NT2/D1 (cell line): Measurements from ENCODE around the gene CTNND1.

Experiments used
- DNase-seq: peaks from one replicate; pipeline ENCODE4 v3.0.0-alpha.2; 2011; ENCODE audit warnings: low read depth, low spot score
- H3K27me3 ChIP-seq: 2 replicates; pipeline ENCODE4 v1.6.0; 2011; ENCODE audit warnings: mild to moderate bottlenecking; ENCODE audit not compliant: insufficient read length, insufficient read depth
- H3K36me3 ChIP-seq: 2 replicates; pipeline ENCODE4 v1.6.1; 2011; ENCODE audit warnings: mild to moderate bottlenecking, low read length, mixed read lengths; ENCODE audit not compliant: insufficient read depth, insufficient read length
- H3K4me1 ChIP-seq: 2 replicates; pipeline ENCODE4 v1.5.1; 2011; ENCODE audit not compliant: insufficient read depth, insufficient read length
- H3K4me3 ChIP-seq: 2 replicates; pipeline ENCODE4 v1.5.1; 2011; ENCODE audit warnings: low read depth; ENCODE audit not compliant: insufficient read length
- H3K9ac ChIP-seq: 2 replicates; pipeline ENCODE4 v1.6.0; 2011; ENCODE audit warnings: low read depth; ENCODE audit not compliant: insufficient read length
- H3K9me3 ChIP-seq: 2 replicates; pipeline ENCODE4 v1.5.1; 2011; ENCODE audit warnings: mild to moderate bottlenecking, low read length; ENCODE audit not compliant: insufficient read depth
- SUZ12 ChIP-seq: IDR thresholded peaks from 2 replicates; pipeline ENCODE4 v1.6.1; 2011; ENCODE audit not compliant: insufficient read length, insufficient read depth; ENCODE audit errors: extremely low read depth
- YY1 ChIP-seq: IDR thresholded peaks from 2 replicates; pipeline ENCODE4 v1.6.1; 2011; ENCODE audit not compliant: insufficient read length, insufficient read depth
- ZNF274 ChIP-seq: IDR thresholded peaks from 2 replicates; pipeline ENCODE4 v1.6.1; 2011; ENCODE audit warnings: mild to moderate bottlenecking, low read depth, low read length

CTNND1 gene

DNA sequence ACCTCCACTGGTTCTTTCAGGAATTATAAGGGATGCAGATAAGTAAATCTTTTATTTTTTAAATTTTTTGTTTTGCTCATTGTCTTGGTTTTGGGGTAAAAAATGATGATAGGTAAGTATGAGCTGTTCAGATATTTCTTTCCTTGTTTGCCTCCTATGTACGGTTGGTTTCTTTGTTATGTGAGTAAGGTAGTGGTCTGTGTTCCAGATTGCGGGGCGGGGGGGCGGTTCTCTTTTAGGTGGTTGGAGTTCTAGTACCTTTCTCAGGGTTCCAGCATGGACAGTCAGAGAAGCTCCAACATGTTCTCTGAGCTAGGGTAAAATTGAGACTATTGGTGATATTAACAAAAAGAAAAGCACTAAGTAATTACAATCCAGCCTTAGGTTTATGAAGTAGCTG, 2.4 kb downstream of the CTNND1 start:
- peak overlapping the region; percentile 60 for H3K4me3 ChIP-seq
- peaks cover 23% of the 10 kb centered on the region for H3K36me3 ChIP-seq
- H3K9ac ChIP-seq: peak overlapping the region; percentile 12
- H3K9me3 ChIP-seq: no peaks in the 10 kb centered on the region
- TF ChIP-seq YY1 (no peak), ZNF274 (no peak), SUZ12 (no peak)
- peaks cover 5% of the 10 kb centered on the region for H3K4me1 ChIP-seq
- no peak for DNase-seq
- H3K27me3 ChIP-seq: no peaks in the 10 kb centered on the region

DNA sequence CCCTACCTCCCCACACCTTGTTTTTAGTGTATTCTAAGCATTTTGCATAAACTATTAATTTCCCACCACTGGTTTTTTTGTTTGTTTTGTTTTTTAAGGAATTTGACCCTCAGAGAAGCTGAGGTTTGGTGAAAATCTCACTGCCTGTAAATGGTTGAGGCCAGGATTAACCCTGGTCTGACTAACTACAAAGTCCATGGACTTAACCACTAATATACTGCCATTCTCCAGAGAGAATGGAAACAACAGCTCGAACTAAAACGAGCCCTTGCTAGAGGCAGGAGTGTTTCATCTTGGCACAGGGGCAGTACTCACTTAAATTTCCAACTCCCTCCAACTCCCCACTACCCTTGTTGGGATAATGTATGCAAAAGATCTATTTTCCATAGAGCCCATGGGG, 3.0 kb downstream of the CTNND1 start:
- TF ChIP-seq YY1 (no peak), ZNF274 (no peak), SUZ12 (no peak)
- peak overlapping the region; percentile 60 for H3K4me3 ChIP-seq
- no peaks in the 10 kb centered on the region for H3K9me3 ChIP-seq
- no peak for DNase-seq
- H3K4me1 ChIP-seq: peaks cover 5% of the 10 kb centered on the region
- peaks cover 23% of the 10 kb centered on the region for H3K36me3 ChIP-seq
- no peaks in the 10 kb centered on the region for H3K27me3 ChIP-seq
- H3K9ac ChIP-seq: peak overlapping the region; percentile 12

DNA sequence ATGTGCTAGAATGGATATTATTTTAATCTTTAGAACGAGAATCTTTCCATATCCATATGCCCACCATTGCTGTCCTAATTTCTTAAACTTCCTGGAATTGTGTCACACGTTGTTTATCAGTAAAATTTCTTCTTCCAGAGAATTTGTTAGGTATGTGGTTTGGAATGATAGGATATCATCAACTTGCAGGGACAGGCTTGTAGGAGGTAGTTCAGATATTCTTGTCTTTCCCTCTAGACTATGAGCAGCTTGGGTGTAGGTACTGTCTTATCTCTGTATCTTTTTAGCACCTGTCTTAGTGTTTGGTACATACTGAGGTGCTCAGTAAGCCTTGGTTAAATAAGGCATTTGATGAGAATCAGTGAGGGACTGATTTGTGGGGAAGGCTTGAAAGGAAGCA, 3.4 kb downstream of the CTNND1 start:
- Histone ChIP-seq H3K9me3 (no peaks in the 10 kb centered on the region), H3K27me3 (no peaks in the 10 kb centered on the region), H3K9ac (no peak overlapping the region), H3K4me1 (peaks cover 5% of the 10 kb centered on the region), H3K4me3 (no peak overlapping the region), H3K36me3 (peaks cover 23% of the 10 kb centered on the region)
- no peak for TF ChIP-seq YY1
- TF ChIP-seq SUZ12: no peak
- no peak for TF ChIP-seq ZNF274
- DNase-seq: no peak

DNA sequence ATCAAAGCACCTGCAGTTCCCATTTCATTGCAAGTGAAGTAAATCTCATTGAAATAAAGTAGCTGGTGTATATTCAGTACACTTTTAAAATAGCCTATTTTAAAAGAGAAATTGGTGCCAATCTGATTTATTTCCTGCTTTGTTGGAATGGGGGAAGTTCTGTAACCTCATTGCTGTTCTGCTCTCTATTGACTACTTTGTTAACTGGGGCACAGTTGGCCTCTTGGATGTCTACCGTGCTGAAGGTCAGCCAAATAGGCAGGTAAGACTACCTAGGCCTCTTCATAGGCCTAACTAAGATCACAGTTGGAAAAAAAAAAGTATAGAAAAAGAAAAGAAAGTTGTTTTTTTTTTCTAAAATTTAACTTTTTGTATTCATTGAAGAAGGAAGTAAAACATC, 9.2 kb downstream of the CTNND1 start:
- no peak overlapping the region for H3K9ac ChIP-seq
- no peaks in the 10 kb centered on the region for H3K4me1 ChIP-seq
- TF ChIP-seq YY1 (no peak), SUZ12 (no peak), ZNF274 (no peak)
- no peaks in the 10 kb centered on the region for H3K9me3 ChIP-seq
- H3K27me3 ChIP-seq: no peaks in the 10 kb centered on the region
- peaks cover 27% of the 10 kb centered on the region for H3K36me3 ChIP-seq
- no peak overlapping the region for H3K4me3 ChIP-seq
- no peak for DNase-seq

DNA sequence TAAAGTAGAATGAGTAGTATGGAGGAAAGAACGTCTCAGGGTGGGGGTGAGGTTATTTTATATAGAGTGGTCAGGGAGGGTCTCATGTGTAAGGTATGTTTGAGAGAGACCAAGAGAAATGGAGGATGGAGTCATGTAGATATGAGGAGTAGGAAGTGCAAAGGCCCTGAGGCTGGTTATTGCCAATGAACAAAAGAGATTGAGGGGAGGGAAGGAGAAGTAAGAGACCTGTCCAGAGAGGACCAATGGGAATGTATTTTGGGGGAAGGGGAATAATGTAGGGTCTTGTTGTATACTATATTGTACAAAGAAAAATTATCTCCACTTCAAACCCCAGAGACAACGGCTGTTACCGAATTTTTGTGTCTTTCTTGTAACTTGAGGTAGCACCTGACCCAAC, 9.8 kb downstream of the CTNND1 start:
- DNase-seq: no peak
- Histone ChIP-seq H3K4me1 (no peaks in the 10 kb centered on the region), H3K36me3 (peaks cover 24% of the 10 kb centered on the region), H3K4me3 (no peak overlapping the region), H3K27me3 (no peaks in the 10 kb centered on the region), H3K9ac (no peak overlapping the region), H3K9me3 (no peaks in the 10 kb centered on the region)
- TF ChIP-seq ZNF274: no peak
- TF ChIP-seq SUZ12: no peak
- no peak for TF ChIP-seq YY1

DNA sequence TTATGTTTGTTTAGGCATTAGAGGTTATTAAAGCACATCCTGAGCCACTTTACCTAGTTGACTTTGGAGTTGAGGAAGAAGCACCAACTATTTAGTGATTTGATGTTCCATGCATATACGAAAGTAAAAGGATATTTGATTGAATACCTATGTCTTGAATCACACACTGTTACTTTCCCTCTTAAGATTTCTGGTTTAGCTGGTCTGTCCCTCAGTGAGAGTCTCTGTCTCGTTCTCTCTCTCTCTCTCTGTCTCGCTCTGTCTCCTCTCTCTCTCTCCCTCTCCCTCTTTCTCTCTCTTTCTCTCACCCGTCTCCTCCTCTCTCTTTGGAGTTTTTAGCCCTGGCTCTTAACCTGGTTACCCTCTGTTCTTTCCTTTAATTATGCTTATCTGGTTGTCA, 11.0 kb downstream of the CTNND1 start:
- no peaks in the 10 kb centered on the region for H3K4me1 ChIP-seq
- H3K36me3 ChIP-seq: peaks cover 15% of the 10 kb centered on the region
- no peaks in the 10 kb centered on the region for H3K27me3 ChIP-seq
- H3K9me3 ChIP-seq: no peaks in the 10 kb centered on the region
- no peak for DNase-seq
- no peak overlapping the region for H3K4me3 ChIP-seq
- no peak overlapping the region for H3K9ac ChIP-seq
- no peak for TF ChIP-seq SUZ12
- no peak for TF ChIP-seq YY1
- TF ChIP-seq ZNF274: no peak

DNA sequence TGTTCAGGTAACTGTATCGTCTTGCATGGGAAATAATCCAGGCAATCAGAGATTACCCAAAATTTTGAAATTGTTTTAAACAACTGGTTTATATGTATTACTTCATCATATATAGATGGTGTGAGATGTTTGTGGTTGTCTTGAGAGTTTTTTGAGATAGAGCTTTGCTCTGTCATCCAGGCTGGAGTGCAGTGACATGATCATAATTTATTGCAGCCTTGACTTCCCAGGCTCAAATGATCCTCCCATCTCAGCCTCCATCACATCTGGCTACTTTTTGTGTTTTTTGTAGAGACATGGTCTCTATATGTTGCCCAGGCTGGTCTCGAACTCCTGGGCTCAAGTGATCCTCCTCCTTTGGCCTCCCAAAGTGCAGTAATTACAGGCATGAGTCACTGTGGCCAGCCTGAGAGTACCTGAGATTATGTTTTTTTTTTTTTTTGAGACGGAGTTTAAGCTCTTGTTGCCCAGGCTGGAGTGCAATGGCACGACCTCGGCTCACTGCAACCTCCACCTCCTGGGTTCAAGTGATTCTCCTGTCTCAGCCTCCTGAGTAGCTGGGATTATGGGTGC, 11.5 kb downstream of the CTNND1 start:
- no peak overlapping the region for H3K4me3 ChIP-seq
- TF ChIP-seq ZNF274 (no peak), SUZ12 (no peak), YY1 (no peak)
- no peaks in the 10 kb centered on the region for H3K9me3 ChIP-seq
- peaks cover 15% of the 10 kb centered on the region for H3K36me3 ChIP-seq
- no peak overlapping the region for H3K9ac ChIP-seq
- DNase-seq: no peak
- H3K27me3 ChIP-seq: no peaks in the 10 kb centered on the region
- H3K4me1 ChIP-seq: no peaks in the 10 kb centered on the region

DNA sequence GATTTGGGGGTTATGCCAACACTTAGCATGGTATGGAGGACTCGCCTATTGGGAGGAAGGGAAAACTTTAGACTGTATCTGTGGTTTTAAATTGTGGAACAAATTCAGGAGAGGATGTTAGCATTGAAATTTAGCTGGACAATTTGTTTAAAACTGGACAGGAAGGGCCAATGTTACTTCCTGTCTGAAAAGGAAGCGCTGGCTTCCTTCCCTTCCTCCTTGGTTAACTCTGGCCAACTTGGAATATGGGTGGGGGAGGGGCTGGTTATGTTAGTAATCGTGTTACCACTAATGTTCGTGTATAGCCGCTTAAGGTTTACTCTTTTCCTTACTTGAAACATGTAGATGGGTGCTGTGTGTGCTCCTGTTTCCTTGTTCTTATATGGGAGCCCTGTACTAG, 13.9 kb downstream of the CTNND1 start:
- Histone ChIP-seq H3K4me1 (no peaks in the 10 kb centered on the region), H3K36me3 (peaks cover 16% of the 10 kb centered on the region), H3K9me3 (no peaks in the 10 kb centered on the region), H3K4me3 (no peak overlapping the region), H3K27me3 (no peaks in the 10 kb centered on the region), H3K9ac (peak overlapping the region; percentile 36)
- no peak for DNase-seq
- TF ChIP-seq ZNF274 (no peak), YY1 (no peak), SUZ12 (no peak)
